ENCODE results near the gene EP400.
"Not testable (repeated sequence)": the region's sequence is repeated elsewhere in the genome, so short reads cannot be mapped to it uniquely, and the experiment has no call there.

EP400 gene

DNA sequence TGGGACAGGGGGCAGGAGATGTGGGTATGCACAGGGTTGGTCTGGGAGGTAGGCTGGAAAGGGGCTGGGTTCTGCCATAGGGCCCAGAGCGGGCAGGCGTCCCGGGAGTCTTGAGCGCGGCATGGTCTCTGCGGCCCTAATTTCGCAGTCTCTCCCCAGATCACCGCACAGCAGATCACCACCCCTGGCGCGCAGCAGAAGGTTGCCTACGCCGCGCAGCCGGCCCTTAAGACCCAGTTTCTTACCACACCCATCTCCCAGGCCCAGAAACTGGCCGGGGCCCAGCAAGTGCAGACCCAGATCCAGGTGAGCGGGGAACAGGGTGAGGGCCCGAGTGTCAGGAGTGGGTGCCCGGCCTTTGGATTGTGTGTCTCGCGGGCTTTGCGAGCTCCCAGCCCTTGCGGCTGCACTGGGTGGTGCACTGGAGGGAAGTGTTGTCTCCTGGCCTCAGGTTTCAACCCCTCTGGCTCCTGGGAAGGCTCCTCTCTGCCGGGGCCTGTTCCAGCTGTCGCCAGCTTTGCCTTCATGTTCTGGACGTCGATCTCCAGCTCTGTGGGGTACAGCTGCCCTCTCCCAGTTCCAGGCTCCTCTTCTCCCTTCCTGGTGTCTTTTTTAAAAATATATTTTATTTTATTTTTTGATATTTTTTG is 119.7 kb downstream of the EP400 start:
- DNase-seq = no peak

DNA sequence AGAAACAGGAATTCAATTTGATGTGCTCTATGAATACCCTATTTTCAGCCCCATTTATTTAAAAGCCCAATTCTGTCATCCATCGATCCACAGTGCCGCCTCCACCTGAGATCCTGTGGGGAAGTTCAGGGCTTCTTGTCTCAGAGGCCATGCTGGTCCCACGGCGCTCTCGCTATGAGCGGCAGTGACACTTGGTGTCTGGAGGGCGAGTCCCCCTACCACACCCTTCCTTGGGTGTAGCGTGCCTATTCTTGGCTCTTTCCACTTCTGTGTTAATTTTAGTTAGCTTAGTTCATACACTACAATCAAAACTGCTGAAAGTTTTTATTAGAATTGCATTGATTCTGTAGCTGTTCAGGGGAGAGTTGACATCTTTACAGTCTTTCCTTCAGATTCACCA is 120.6 kb downstream of the EP400 start:
- no peak for DNase-seq

- peak; percentile 15 for DNase-seq
Measured at GRCh38 chr12:132071040-132071810, 121.5 kb downstream of the EP400 start.

- DNase-seq = no peak
Measured at GRCh38 chr12:132071830-132072384, 122.2 kb downstream of the EP400 start.

GRCh38 chr12:132074216-132074615 is 124.5 kb downstream of the EP400 start:
- no peak for DNase-seq

- no peak for DNase-seq
Measured at GRCh38 chr12:132075026-132075713, 125.4 kb downstream of the EP400 start.

- DNase-seq = no peak
Measured at GRCh38 chr12:132075714-132076553, 126.2 kb downstream of the EP400 start.

GRCh38 chr12:132076711-132077110 is 127.0 kb downstream of the EP400 start:
- no peak for DNase-seq

- DNase-seq = no peak
Measured at GRCh38 chr12:132077322-132078100, 127.8 kb downstream of the EP400 start.

DNA sequence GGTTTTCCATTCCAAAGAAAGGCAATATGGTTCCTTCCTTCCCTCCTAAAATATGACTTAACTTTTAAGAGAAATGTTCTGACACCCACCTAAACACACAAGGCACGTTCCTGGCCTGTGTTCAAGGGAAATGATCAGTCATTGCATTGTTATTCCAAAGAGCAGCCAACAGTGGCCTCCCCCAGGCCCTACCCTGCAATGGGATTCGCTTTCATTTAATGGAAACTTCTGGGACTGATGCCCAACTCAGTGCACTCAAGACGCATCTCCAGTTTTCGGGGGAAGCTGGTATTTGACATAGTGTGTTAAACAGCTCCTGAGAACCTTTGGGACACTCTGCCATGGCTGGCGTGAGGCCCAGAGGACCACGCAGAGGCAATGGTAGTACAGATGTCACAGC is 128.4 kb downstream of the EP400 start:
- no peak for DNase-seq

DNA sequence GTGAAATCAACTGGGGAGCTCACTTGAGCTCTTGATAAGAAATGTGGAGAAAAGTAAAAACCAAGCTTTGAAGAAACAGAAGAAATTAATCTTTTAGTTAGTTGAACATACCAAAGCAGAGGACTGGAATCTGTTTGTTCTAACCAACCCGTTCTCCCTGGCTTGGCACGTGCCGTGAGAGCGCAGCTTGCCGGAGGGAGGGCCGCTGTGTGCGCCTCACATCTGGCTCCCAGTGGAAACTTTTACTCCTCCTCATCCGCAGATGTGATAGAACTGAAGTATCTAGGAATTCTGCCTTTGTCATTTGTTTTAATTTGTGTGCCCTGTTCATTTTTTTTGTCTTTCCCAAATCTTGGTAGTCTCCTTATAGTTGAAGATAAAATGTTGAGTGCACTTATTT is 129.5 kb downstream of the EP400 start:
- no peak for DNase-seq

GRCh38 chr12:132079695-132080094 is 130.0 kb downstream of the EP400 start:
- DNase-seq = no peak

GRCh38 chr12:132080515-132080914 is 130.8 kb downstream of the EP400 start:
- DNase-seq = not testable (repeated sequence)

GRCh38 chr12:132081423-132081822 is 131.7 kb downstream of the EP400 start:
- no peak for DNase-seq

GRCh38 chr12:132083614-132083940 is 133.8 kb downstream of the EP400 start:
- no peak for DNase-seq

DNA sequence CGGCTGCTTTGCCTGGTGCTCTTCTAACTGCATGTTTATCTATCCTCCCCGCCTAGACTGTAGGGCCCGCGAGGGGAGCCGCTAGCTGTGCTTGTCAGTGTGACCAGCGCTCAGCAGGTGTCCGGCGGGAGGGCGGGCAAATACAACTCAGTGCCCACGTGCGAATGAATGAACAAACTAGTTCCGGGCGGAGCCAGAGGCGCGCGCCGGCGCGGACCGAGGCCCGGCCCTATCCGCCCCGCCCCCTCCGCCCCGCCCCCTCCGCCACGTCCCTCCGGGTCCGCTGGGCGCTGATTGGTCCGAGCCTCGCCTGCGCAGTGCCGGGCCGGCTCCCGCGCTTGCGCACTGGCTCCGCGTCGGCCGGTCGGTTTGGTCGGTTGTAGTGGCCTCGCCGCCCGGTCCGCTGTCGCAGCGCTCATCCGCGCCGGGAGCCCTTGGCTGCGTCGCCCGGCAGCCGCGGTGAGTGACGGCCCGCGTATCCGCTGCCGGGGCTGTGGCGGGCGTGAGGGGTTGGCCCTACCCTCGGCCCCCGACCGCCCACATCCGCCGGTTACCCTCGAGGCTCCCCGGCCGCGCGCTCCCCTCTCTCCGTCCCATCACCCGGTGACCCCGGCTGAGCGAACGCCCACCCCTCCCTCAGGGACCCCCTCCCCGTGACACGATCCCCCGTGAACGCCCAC is 134.3 kb downstream of the EP400 start:
- peak; percentile 90 for DNase-seq

DNA sequence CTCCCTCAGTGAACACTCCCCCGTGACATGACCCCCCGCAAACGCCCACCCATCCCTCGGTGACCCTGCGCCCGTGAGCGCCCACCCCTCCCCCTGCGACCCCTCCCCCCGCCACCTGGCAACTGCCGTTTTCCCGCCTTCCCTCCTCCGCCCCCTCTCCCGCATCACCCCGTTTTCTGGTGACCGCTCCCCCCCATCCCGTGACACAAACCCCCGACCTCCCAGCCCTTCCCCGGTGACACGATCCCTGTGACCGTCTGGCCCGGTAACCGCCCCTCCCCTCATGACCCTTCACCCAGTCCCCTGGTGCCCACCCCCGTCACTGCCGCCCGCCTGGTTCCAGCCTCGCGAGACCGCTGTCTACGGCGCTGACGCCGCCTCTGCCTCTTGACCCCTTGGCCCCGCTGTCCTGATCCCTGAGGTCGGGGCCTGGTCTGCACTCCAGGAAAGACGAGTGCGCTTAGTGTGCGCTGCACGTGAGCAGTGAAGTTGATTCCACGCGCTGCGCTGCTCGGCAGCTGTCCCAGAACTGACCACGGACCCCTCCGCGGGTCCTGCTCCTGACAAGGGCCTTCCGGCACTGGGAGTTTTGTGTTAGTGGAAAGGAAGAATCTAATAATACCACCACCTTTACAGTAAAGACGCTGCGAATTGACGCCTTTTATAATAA is 135.0 kb downstream of the EP400 start:
- DNase-seq = peak; percentile 53

DNA sequence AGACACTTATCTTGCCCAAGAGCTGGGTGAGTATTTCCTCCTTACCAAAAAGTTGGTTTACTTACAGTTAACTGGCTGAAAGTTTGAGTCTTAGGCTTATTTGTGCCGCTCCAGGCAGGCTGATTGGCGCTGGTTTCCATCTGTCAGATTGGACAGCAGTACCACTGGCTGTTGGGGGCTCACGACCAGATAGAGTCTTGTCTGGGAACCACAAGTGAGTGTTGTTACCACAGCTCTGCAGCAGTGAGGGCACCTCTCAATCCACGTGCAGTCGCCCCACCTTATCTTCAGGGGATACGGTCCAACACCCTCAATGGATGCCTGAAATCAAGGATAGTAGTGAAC is 135.5 kb downstream of the EP400 start:
- DNase-seq = no peak

DNA sequence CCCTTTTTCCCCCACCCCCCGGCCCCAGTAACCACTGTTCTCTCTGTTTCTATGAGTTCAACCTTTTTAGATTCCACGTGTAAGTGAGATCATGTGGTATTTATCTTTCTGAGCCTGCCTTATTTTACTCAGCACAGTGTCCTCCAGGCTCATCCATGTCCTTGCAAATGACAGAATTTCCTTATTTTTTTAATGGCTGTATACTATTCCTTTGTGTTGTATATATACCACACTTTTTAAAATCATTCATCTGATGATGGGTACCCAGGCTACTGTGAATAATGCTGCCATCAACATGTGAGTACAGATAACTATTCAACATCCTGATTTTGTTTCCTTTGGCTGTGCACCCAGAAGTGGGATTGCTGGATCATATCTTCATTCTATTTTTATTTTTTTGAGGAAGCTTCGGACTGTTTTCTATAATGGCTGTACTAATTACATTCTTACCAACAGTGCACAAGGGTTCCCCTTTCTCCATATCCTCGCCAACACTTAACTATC is 139.7 kb downstream of the EP400 start:
- DNase-seq = no peak

- DNase-seq = no peak
Measured at GRCh38 chr12:132094269-132094891, 144.6 kb downstream of the EP400 start.

All from RPMI8226 (cell line).